Mesenchymal stem cell (in vitro differentiated cells and primary cell): Measurements from ENCODE around the gene P2RX7.
"Not testable (repeated sequence)": the region's sequence is repeated elsewhere in the genome, so short reads cannot be mapped to it uniquely, and the experiment has no call there.

Experiments used
- DNase-seq: peaks from one replicate; pipeline ENCODE4 v3.0.0-alpha.2; 2013
- H2AFZ ChIP-seq: one replicate; pipeline ENCODE4 v1.6.1; 2013; ENCODE audit warnings: low read depth, mild to moderate bottlenecking, control low read depth, inconsistent platforms, low read length, moderate library complexity
- H2AK5ac ChIP-seq: 2 replicates; pipeline ENCODE4 v1.6.1; 2013; ENCODE audit warnings: low read length, moderate library complexity, mild to moderate bottlenecking, inconsistent platforms; ENCODE audit not compliant: severe bottlenecking
- H2BK120ac ChIP-seq: one replicate; pipeline ENCODE4 v1.6.1; 2013; ENCODE audit warnings: low read depth, mild to moderate bottlenecking, inconsistent platforms, low read length, moderate library complexity
- H2BK12ac ChIP-seq, 2 experiments: one replicate each; pipeline ENCODE4 v1.6.1; 2013; ENCODE audit warnings: inconsistent platforms in 2 of 2, low read length in 2 of 2, mild to moderate bottlenecking in 2 of 2, moderate library complexity in 2 of 2, control low read depth in 1 of 2
- H2BK15ac ChIP-seq: one replicate; pipeline ENCODE4 v1.6.1; 2013; ENCODE audit warnings: mild to moderate bottlenecking, low read depth, inconsistent platforms; ENCODE audit not compliant: poor library complexity, severe bottlenecking
- H2BK5ac ChIP-seq: 2 replicates; pipeline ENCODE4 v1.6.1; 2013; ENCODE audit warnings: low read depth, mild to moderate bottlenecking, low read length, control low read depth, inconsistent platforms; ENCODE audit not compliant: poor library complexity, severe bottlenecking
- H3K14ac ChIP-seq, 2 experiments: one replicate each; pipeline ENCODE4 v1.6.1; 2013; ENCODE audit warnings: inconsistent platforms in 2 of 2, low read length in 2 of 2, control low read depth in 1 of 2, mild to moderate bottlenecking in 1 of 2, moderate library complexity in 1 of 2
- H3K18ac ChIP-seq, 2 experiments: one replicate each; pipeline ENCODE4 v1.6.1; 2013; ENCODE audit warnings: inconsistent platforms in 2 of 2, low read length in 2 of 2, control low read depth in 1 of 2, low read depth in 1 of 2, mild to moderate bottlenecking in 1 of 2
- H3K23ac ChIP-seq, 2 experiments: one replicate each; pipeline ENCODE4 v1.6.1; 2013; ENCODE audit warnings: inconsistent platforms in 2 of 2, low read length in 2 of 2, mild to moderate bottlenecking in 2 of 2, moderate library complexity in 2 of 2, control low read depth in 1 of 2
- H3K27ac ChIP-seq: 2 replicates; pipeline ENCODE4 v1.5.1; 2013; ENCODE audit warnings: mild to moderate bottlenecking, moderate library complexity, low read length, control low read depth, inconsistent platforms; ENCODE audit not compliant: poor library complexity, severe bottlenecking
- H3K27me3 ChIP-seq, 2 experiments: 2 replicates each; pipeline versions ENCODE4 v1.6.1 to v1.7.0; 2013; ENCODE audit warnings: low read length in 2 of 2, mild to moderate bottlenecking in 2 of 2, moderate library complexity in 2 of 2, control low read depth in 1 of 2, inconsistent platforms in 1 of 2; ENCODE audit not compliant: control insufficient read depth in 1 of 2, insufficient read depth in 1 of 2
- H3K36me3 ChIP-seq, 2 experiments: 2 replicates each; pipeline versions ENCODE4 v1.6.1 to v1.7.0; 2013; ENCODE audit warnings: low read length in 2 of 2, control low read depth in 1 of 2, inconsistent platforms in 1 of 2, low read depth in 1 of 2, mild to moderate bottlenecking in 1 of 2; ENCODE audit not compliant: insufficient read depth in 2 of 2, control insufficient read depth in 1 of 2
- H3K4ac ChIP-seq, 2 experiments: one replicate each; pipeline ENCODE4 v1.6.1; 2013; ENCODE audit warnings: inconsistent platforms in 2 of 2, low read length in 2 of 2, mild to moderate bottlenecking in 2 of 2, moderate library complexity in 2 of 2, control low read depth in 1 of 2, low read depth in 1 of 2
- H3K4me1 ChIP-seq: 2 replicates; pipeline ENCODE4 v1.6.1; 2013; ENCODE audit warnings: low read depth, low read length, control low read depth; ENCODE audit not compliant: control insufficient read depth, insufficient read depth
- H3K4me2 ChIP-seq: 2 replicates; pipeline ENCODE4 v1.6.1; 2013; ENCODE audit warnings: low read length, mild to moderate bottlenecking, inconsistent platforms; ENCODE audit not compliant: poor library complexity, severe bottlenecking
- H3K4me3 ChIP-seq, 2 experiments: 2 replicates each; pipeline versions ENCODE4 v1.5.1 to v1.7.0; 2013; ENCODE audit warnings: low read length in 2 of 2, mild to moderate bottlenecking in 2 of 2, control low read depth in 1 of 2, low read depth in 1 of 2; ENCODE audit not compliant: insufficient read depth in 1 of 2
- H3K79me1 ChIP-seq: replicated peaks from 2 replicates; pipeline ENCODE4 v1.6.1; 2013; ENCODE audit warnings: mild to moderate bottlenecking, control low read depth, low read length, inconsistent platforms; ENCODE audit not compliant: poor library complexity, severe bottlenecking
- H3K9ac ChIP-seq: 2 replicates; pipeline ENCODE4 v1.7.0; 2013; ENCODE audit warnings: mild to moderate bottlenecking, low read length, moderate library complexity
- H3K9me3 ChIP-seq: 2 replicates; pipeline ENCODE4 v1.7.0; 2013; ENCODE audit warnings: mild to moderate bottlenecking, low read length; ENCODE audit not compliant: control insufficient read depth
- H4K8ac ChIP-seq: one replicate; pipeline ENCODE4 v1.6.1; 2013; ENCODE audit warnings: inconsistent platforms, mild to moderate bottlenecking, low read length, moderate library complexity
- H4K91ac ChIP-seq: one replicate; pipeline ENCODE4 v1.6.1; 2013; ENCODE audit warnings: mild to moderate bottlenecking, low read length, inconsistent platforms
- WGBS: methylation state at CpG from one replicate; pipeline ENCODE4 v1.1.7; 2013; ENCODE audit warnings: mixed read lengths; 5-methylcytosine and 5-hydroxymethylcytosine counted together

The P2RX7 gene

GRCh38 chr12:121227294-121227693 is 94.6 kb downstream of the P2RX7 start:
- H4K8ac ChIP-seq, result no peak overlapping the region
- H3K4me3 ChIP-seq, result no peak overlapping the region
- no peak overlapping the region for H2BK5ac ChIP-seq
- no peak overlapping the region for H2BK120ac ChIP-seq
- DNase-seq, result no peak
- WGBS, result 94% methylated on average over 9 of the region's 9 CpGs
- no peak overlapping the region for H3K4me2 ChIP-seq
- no peaks in the 10 kb centered on the region for H3K79me1 ChIP-seq
- no peak overlapping the region for H3K27ac ChIP-seq
- H2BK15ac ChIP-seq, result no peak overlapping the region
- no peak overlapping the region for H2BK12ac ChIP-seq
- no peak overlapping the region for H3K14ac ChIP-seq
- no peaks in the 10 kb centered on the region for H3K4me1 ChIP-seq
- H3K36me3 ChIP-seq, result peaks cover 8 to 17% of the 10 kb centered on the region in 2 experiments
- H3K9ac ChIP-seq, result no peak overlapping the region
- no peak overlapping the region for H4K91ac ChIP-seq
- H2AK5ac ChIP-seq, result no peak overlapping the region
- H3K4ac ChIP-seq, result no peak overlapping the region
- H3K23ac ChIP-seq, result no peak overlapping the region
- H3K9me3 ChIP-seq, result no peaks in the 10 kb centered on the region
- H3K27me3 ChIP-seq, result no peaks in the 10 kb centered on the region
- no peak overlapping the region for H2AFZ ChIP-seq
- no peak overlapping the region for H3K18ac ChIP-seq

GRCh38 chr12:121228919-121229665 is 96.4 kb downstream of the P2RX7 start:
- H3K27ac ChIP-seq, result no peak overlapping the region
- no peak overlapping the region for H3K23ac ChIP-seq
- no peak overlapping the region for H2AK5ac ChIP-seq
- H4K8ac ChIP-seq, result no peak overlapping the region
- H2AFZ ChIP-seq, result no peak overlapping the region
- no peak overlapping the region for H3K4me3 ChIP-seq
- H3K14ac ChIP-seq, result no peak overlapping the region
- no peak overlapping the region for H3K4ac ChIP-seq
- DNase-seq, result no peak
- H3K4me1 ChIP-seq, result peaks cover 5% of the 10 kb centered on the region
- H2BK12ac ChIP-seq, result no peak overlapping the region
- H4K91ac ChIP-seq, result no peak overlapping the region
- no peak overlapping the region for H2BK120ac ChIP-seq
- no peaks in the 10 kb centered on the region for H3K79me1 ChIP-seq
- WGBS, result 98% methylated on average over 24 of the region's 24 CpGs
- no peak overlapping the region for H2BK5ac ChIP-seq
- no peak overlapping the region for H3K4me2 ChIP-seq
- H3K18ac ChIP-seq, result no peak overlapping the region
- no peaks in the 10 kb centered on the region for H3K9me3 ChIP-seq
- H3K36me3 ChIP-seq, result peaks cover 19 to 27% of the 10 kb centered on the region in 2 experiments
- H2BK15ac ChIP-seq, result no peak overlapping the region
- peak overlapping the region; percentile 22 for H3K9ac ChIP-seq
- no peaks in the 10 kb centered on the region for H3K27me3 ChIP-seq

GRCh38 chr12:121229826-121230537 is 97.3 kb downstream of the P2RX7 start:
- not testable (repeated sequence) for H3K27me3 ChIP-seq, H3K4me1 ChIP-seq, H3K4me2 ChIP-seq, H3K27ac ChIP-seq, H3K18ac ChIP-seq, H4K91ac ChIP-seq, H3K9me3 ChIP-seq, H3K79me1 ChIP-seq, H4K8ac ChIP-seq, H3K23ac ChIP-seq, H2AK5ac ChIP-seq, H3K4me3 ChIP-seq, H2BK120ac ChIP-seq, H2BK5ac ChIP-seq, H2BK12ac ChIP-seq, H2BK15ac ChIP-seq, H3K14ac ChIP-seq, H2AFZ ChIP-seq, H3K4ac ChIP-seq
- DNase-seq, result peak; percentile 78
- H3K36me3 ChIP-seq, result peaks cover 23 to 27% of the 10 kb centered on the region in 2 experiments
- peak overlapping the region; percentile 22 for H3K9ac ChIP-seq
- 45% methylated on average over 19 of the region's 19 CpGs for WGBS

GRCh38 chr12:121230538-121230907 is 97.8 kb downstream of the P2RX7 start:
- Histone ChIP-seq H3K14ac (no peak overlapping the region), H3K36me3 (peaks cover 27 to 28% of the 10 kb centered on the region in 2 experiments), H3K4ac (no peak overlapping the region), H3K9ac (peak overlapping the region; percentile 11), H2BK15ac (no peak overlapping the region), H3K27me3 (no peaks in the 10 kb centered on the region), H3K4me3 (no peak overlapping the region), H2BK12ac (no peak overlapping the region), H3K23ac (no peak overlapping the region), H3K4me2 (no peak overlapping the region), H2BK120ac (no peak overlapping the region), H3K79me1 (no peaks in the 10 kb centered on the region), H4K91ac (no peak overlapping the region), H3K9me3 (no peaks in the 10 kb centered on the region), H4K8ac (no peak overlapping the region), H2AK5ac (no peak overlapping the region), H3K4me1 (peaks cover 5% of the 10 kb centered on the region), H2BK5ac (no peak overlapping the region), H3K27ac (no peak overlapping the region), H2AFZ (no peak overlapping the region), H3K18ac (no peak overlapping the region)
- DNase-seq, result no peak
- WGBS, result 92% methylated on average over 4 of the region's 12 CpGs
